H9 (cell line): ENCODE measurements around the gene HCST. TPM values are rescaled to one million over a fixed set of nuclear protein-coding genes. Genes with fewer than 3 reads are reported as not detected.

Experiments
- DNase-seq: peaks from one replicate; pipeline ENCODE4 v3.0.0-alpha.2; 2017
- H2AFZ ChIP-seq: one replicate; pipeline ENCODE4 v1.6.1; 2013; ENCODE audit warnings: mild to moderate bottlenecking, low read length, control low read depth, moderate library complexity
- H2AK5ac ChIP-seq: 2 replicates; pipeline ENCODE4 v1.6.1; 2013; ENCODE audit warnings: low read length, control low read depth, mixed read lengths; ENCODE audit not compliant: insufficient read length
- H2BK120ac ChIP-seq: one replicate; pipeline ENCODE4 v1.6.1; 2013; ENCODE audit warnings: low read depth, mild to moderate bottlenecking, low read length, control low read depth, inconsistent platforms; ENCODE audit not compliant: poor library complexity, severe bottlenecking
- H2BK12ac ChIP-seq: 2 replicates; pipeline ENCODE4 v1.6.1; 2013; ENCODE audit warnings: low read length, control low read depth, mixed read lengths, low read depth; ENCODE audit not compliant: insufficient read length
- H2BK15ac ChIP-seq: 2 replicates; pipeline ENCODE4 v1.6.1; 2013; ENCODE audit warnings: low read depth, low read length, control low read depth
- H2BK20ac ChIP-seq: one replicate; pipeline ENCODE4 v1.6.1; 2013; ENCODE audit warnings: low read depth, mild to moderate bottlenecking, low read length, control low read depth, inconsistent platforms; ENCODE audit not compliant: poor library complexity, severe bottlenecking
- H2BK5ac ChIP-seq: 2 replicates; pipeline ENCODE4 v1.6.1; 2013; ENCODE audit warnings: low read length, control low read depth, mixed read lengths; ENCODE audit not compliant: insufficient read length
- H3K14ac ChIP-seq: 2 replicates; pipeline ENCODE4 v1.6.1; 2013; ENCODE audit warnings: low read length, control low read depth; ENCODE audit not compliant: insufficient read depth
- H3K18ac ChIP-seq: 2 replicates; pipeline ENCODE4 v1.6.1; 2013; ENCODE audit warnings: low read depth, mild to moderate bottlenecking, mixed read lengths, low read length, control low read depth; ENCODE audit not compliant: insufficient read length
- H3K23ac ChIP-seq: 2 replicates; pipeline ENCODE4 v1.6.1; 2013; ENCODE audit warnings: low read length, control low read depth, mixed read lengths, low read depth; ENCODE audit not compliant: insufficient read length
- H3K23me2 ChIP-seq: 2 replicates; pipeline ENCODE4 v1.6.1; 2013; ENCODE audit warnings: low read depth, mild to moderate bottlenecking, mixed read lengths, low read length, control low read depth; ENCODE audit not compliant: insufficient read length, poor library complexity, severe bottlenecking
- H3K27ac ChIP-seq: 2 replicates; pipeline ENCODE4 v1.5.1; 2013; ENCODE audit warnings: low read length, control low read depth, mixed read lengths, low read depth; ENCODE audit not compliant: insufficient read length
- H3K27me3 ChIP-seq: 2 replicates; pipeline ENCODE4 v1.6.1; 2013; ENCODE audit warnings: low read length, control low read depth, inconsistent platforms; ENCODE audit not compliant: insufficient read depth
- H3K4ac ChIP-seq: 2 replicates; pipeline ENCODE4 v1.6.1; 2013; ENCODE audit warnings: low read depth, mild to moderate bottlenecking, control low read depth, inconsistent platforms, low read length, moderate library complexity
- H3K4me1 ChIP-seq: 2 replicates; pipeline ENCODE4 v1.6.1; 2013; ENCODE audit warnings: low read length, control low read depth, inconsistent platforms; ENCODE audit not compliant: insufficient read depth
- H3K4me2 ChIP-seq: 2 replicates; pipeline ENCODE4 v1.6.1; 2013; ENCODE audit warnings: low read length, control low read depth, mixed read lengths; ENCODE audit not compliant: insufficient read length, insufficient read depth
- H3K56ac ChIP-seq: 2 replicates; pipeline ENCODE4 v1.6.1; 2013; ENCODE audit warnings: low read depth, mild to moderate bottlenecking, mixed read lengths, low read length, control low read depth; ENCODE audit not compliant: insufficient read length
- H3K79me1 ChIP-seq: 2 replicates; pipeline ENCODE4 v1.6.1; 2013; ENCODE audit warnings: low read depth, mild to moderate bottlenecking, moderate library complexity, low read length, control low read depth, inconsistent platforms; ENCODE audit not compliant: insufficient read depth, poor library complexity, severe bottlenecking
- H3K79me2 ChIP-seq: 2 replicates; pipeline ENCODE4 v1.6.1; 2013; ENCODE audit warnings: low read length, control low read depth, inconsistent platforms; ENCODE audit not compliant: insufficient read depth
- H3K9ac ChIP-seq: 2 replicates; pipeline ENCODE4 v1.6.1; 2013; ENCODE audit warnings: low read length, control low read depth, mixed read lengths; ENCODE audit not compliant: insufficient read length; ENCODE audit errors: extremely low read depth
- H3K9me3 ChIP-seq: one replicate; pipeline ENCODE4 v1.6.1; 2013; ENCODE audit warnings: low read depth, low read length, inconsistent platforms; ENCODE audit not compliant: control insufficient read depth
- H3T11ph ChIP-seq: one replicate; pipeline ENCODE4 v1.6.1; 2013; ENCODE audit warnings: mild to moderate bottlenecking, low read length, control low read depth, inconsistent platforms
- H4K20me1 ChIP-seq: one replicate; pipeline ENCODE4 v1.6.1; 2013; ENCODE audit not compliant: control insufficient read depth, insufficient read length, insufficient read depth
- H4K5ac ChIP-seq: 2 replicates; pipeline ENCODE4 v1.6.1; 2013; ENCODE audit warnings: low read depth, mild to moderate bottlenecking, mixed read lengths, low read length, control low read depth; ENCODE audit not compliant: insufficient read length
- H4K8ac ChIP-seq: replicated peaks from 2 replicates; pipeline ENCODE4 v1.6.1; 2013; ENCODE audit warnings: low read length, control low read depth, mixed read lengths, low read depth; ENCODE audit not compliant: insufficient read length
- H4K91ac ChIP-seq: 2 replicates; pipeline ENCODE4 v1.6.1; 2013; ENCODE audit warnings: low read depth, mild to moderate bottlenecking, moderate library complexity, mixed read lengths, low read length, control low read depth; ENCODE audit not compliant: insufficient read length
- H3K27ac Mint-ChIP-seq, 3 experiments: 2 replicates in 2 of 3; 3 replicates in 1 of 3; pipeline ENCODE4 v1.8.0; 2020 to 2021; ENCODE audit warnings: mixed read lengths in 3 of 3, mild to moderate bottlenecking in 1 of 3, moderate library complexity in 1 of 3
- H3K27me3 Mint-ChIP-seq: 2 replicates; pipeline ENCODE4 v1.8.0; 2021; ENCODE audit warnings: low read depth, mild to moderate bottlenecking, moderate library complexity, mixed read lengths
- H3K36me3 Mint-ChIP-seq, 3 experiments: 2 replicates in 2 of 3; 3 replicates in 1 of 3; pipeline ENCODE4 v1.8.0; 2020 to 2021; ENCODE audit warnings: low read depth in 3 of 3, mixed read lengths in 3 of 3; ENCODE audit not compliant: insufficient read depth in 1 of 3
- H3K4me1 Mint-ChIP-seq, 2 experiments: 2 replicates each; pipeline ENCODE4 v1.8.0; 2020; ENCODE audit warnings: mixed read lengths in 2 of 2
- H3K4me3 Mint-ChIP-seq, 2 experiments: 2 replicates in 1 of 2; 3 replicates in 1 of 2; pipeline ENCODE4 v1.8.0; 2020 to 2021; ENCODE audit warnings: mild to moderate bottlenecking in 2 of 2, mixed read lengths in 2 of 2, moderate library complexity in 1 of 2
- H3K9me3 Mint-ChIP-seq, 2 experiments: 2 replicates in 1 of 2; 3 replicates in 1 of 2; pipeline ENCODE4 v1.8.0; 2020; ENCODE audit warnings: mild to moderate bottlenecking in 2 of 2, mixed read lengths in 2 of 2, moderate library complexity in 1 of 2
- WGBS: extraction: QIAGEN DNeasy Blood & Tissue Kit; methylation state at CpG from one replicate; pipeline ENCODE4 v1.1.7; 2013; ENCODE audit warnings: missing lambda C conversion rate, low lambda C conversion rate, mixed read lengths; ENCODE audit not compliant: insufficient read length; ENCODE audit errors: extremely low coverage; 5-methylcytosine and 5-hydroxymethylcytosine counted together
- total RNA-seq: library from RNA; stranded (reverse); gene quantifications from 2 replicates; pipeline ENCODE4 v1.2.1, GENCODE V29; 2021
- TF ChIP-seq, protein P1 (sequence below): fragments of 200-600 bp; sonication (generic); conservative IDR thresholded peaks from 3 replicates; pipeline ENCODE4 v1.8.0; 2021; ENCODE audit warnings: antibody characterized with exemption, mild to moderate bottlenecking

The HCST gene
- total RNA-seq, 1 experiment from 2014 or later: 0.68 TPM

DNA sequence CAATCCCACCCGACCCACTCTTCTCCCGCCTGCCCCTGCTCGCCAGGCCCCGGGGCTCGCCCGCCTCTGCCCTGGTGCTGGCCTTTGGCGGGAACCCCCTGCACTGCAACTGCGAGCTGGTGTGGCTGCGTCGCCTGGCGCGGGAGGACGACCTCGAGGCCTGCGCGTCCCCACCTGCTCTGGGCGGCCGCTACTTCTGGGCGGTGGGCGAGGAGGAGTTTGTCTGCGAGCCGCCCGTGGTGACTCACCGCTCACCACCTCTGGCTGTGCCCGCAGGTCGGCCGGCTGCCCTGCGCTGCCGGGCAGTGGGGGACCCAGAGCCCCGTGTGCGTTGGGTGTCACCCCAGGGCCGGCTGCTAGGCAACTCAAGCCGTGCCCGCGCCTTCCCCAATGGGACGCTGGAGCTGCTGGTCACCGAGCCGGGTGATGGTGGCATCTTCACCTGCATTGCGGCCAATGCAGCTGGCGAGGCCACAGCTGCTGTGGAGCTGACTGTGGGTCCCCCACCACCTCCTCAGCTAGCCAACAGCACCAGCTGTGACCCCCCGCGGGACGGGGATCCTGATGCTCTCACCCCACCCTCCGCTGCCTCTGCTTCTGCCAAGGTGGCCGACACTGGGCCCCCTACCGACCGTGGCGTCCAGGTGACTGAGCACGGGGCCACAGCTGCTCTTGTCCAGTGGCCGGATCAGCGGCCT lies 37.9 kb downstream of the HCST start:
- Mint-ChIP-seq H3K9me3 (no peaks in the 10 kb centered on the region), H3K4me1 (peaks cover 22 to 23% of the 10 kb centered on the region in 2 experiments), H3K36me3 (peaks cover 13 to 41% (median 24%) of the 10 kb centered on the region in 3 experiments), H3K27me3 (peaks cover 3% of the 10 kb centered on the region), H3K27ac (no peak overlapping the region), H3K4me3 (no peak overlapping the region)
- WGBS: no CpG with 5 or more reads among the region's 51 CpGs
- H3K18ac ChIP-seq: no peak overlapping the region
- no peak overlapping the region for H2BK20ac ChIP-seq
- H3K27ac ChIP-seq: no peak overlapping the region
- no peak overlapping the region for H2BK5ac ChIP-seq
- no peak overlapping the region for H3K23ac ChIP-seq
- peaks cover 24% of the 10 kb centered on the region for H3K23me2 ChIP-seq
- no peak overlapping the region for H4K5ac ChIP-seq
- no peak overlapping the region for H2BK12ac ChIP-seq
- DNase-seq: no peak
- H3K79me2 ChIP-seq: no peaks in the 10 kb centered on the region
- no peaks in the 10 kb centered on the region for H3K79me1 ChIP-seq
- H3K9me3 ChIP-seq: no peaks in the 10 kb centered on the region
- no peak overlapping the region for H2BK120ac ChIP-seq
- no peaks in the 10 kb centered on the region for H3K27me3 ChIP-seq
- H3T11ph ChIP-seq: no peak overlapping the region
- H4K91ac ChIP-seq: no peak overlapping the region
- no peak overlapping the region for H4K8ac ChIP-seq
- no peak overlapping the region for H2AFZ ChIP-seq
- no peak overlapping the region for H3K56ac ChIP-seq
- no peak overlapping the region for H3K14ac ChIP-seq
- H2BK15ac ChIP-seq: no peak overlapping the region
- no peak overlapping the region for H3K4me2 ChIP-seq
- no peak overlapping the region for H3K9ac ChIP-seq
- TF ChIP-seq, protein P1, sequence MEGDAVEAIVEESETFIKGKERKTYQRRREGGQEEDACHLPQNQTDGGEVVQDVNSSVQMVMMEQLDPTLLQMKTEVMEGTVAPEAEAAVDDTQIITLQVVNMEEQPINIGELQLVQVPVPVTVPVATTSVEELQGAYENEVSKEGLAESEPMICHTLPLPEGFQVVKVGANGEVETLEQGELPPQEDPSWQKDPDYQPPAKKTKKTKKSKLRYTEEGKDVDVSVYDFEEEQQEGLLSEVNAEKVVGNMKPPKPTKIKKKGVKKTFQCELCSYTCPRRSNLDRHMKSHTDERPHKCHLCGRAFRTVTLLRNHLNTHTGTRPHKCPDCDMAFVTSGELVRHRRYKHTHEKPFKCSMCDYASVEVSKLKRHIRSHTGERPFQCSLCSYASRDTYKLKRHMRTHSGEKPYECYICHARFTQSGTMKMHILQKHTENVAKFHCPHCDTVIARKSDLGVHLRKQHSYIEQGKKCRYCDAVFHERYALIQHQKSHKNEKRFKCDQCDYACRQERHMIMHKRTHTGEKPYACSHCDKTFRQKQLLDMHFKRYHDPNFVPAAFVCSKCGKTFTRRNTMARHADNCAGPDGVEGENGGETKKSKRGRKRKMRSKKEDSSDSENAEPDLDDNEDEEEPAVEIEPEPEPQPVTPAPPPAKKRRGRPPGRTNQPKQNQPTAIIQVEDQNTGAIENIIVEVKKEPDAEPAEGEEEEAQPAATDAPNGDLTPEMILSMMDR: no peak
- peaks cover 7% of the 10 kb centered on the region; the same call in 1 of the 2 replicates for H3K4me1 ChIP-seq
- no peak overlapping the region for H2AK5ac ChIP-seq
- no peaks in the 10 kb centered on the region for H4K20me1 ChIP-seq
- no peak overlapping the region for H3K4ac ChIP-seq
